Activated gamma-delta T cell (primary cell): ENCODE measurements around the gene ACTMAP.

ENCODE experiments used
- DNase-seq: peaks from one replicate; lab custom pipeline; 2025; lab: John Stamatoyannopoulos, UW

The ACTMAP gene

DNA sequence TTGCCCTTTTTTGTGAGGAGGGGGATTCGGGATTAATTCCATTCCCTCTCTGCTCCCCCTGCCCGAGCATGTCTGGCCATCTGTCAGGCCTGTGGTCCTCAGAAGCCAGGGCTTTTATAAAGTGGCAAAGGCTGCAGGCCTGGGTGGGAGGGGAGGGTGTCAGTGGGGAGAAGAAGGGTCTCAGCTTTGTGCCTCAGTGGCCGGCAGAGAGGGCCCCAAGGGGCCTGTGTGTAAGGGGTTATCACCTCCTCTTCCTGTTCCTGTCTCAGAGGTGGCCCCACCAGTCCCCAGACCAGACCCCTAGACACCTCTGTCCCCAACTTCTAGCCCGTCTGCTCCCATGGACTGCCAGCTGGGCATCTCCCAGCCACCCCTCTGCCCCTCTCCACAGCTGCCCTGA is 56.4 kb downstream of the ACTMAP start:
- no peak for DNase-seq

DNA sequence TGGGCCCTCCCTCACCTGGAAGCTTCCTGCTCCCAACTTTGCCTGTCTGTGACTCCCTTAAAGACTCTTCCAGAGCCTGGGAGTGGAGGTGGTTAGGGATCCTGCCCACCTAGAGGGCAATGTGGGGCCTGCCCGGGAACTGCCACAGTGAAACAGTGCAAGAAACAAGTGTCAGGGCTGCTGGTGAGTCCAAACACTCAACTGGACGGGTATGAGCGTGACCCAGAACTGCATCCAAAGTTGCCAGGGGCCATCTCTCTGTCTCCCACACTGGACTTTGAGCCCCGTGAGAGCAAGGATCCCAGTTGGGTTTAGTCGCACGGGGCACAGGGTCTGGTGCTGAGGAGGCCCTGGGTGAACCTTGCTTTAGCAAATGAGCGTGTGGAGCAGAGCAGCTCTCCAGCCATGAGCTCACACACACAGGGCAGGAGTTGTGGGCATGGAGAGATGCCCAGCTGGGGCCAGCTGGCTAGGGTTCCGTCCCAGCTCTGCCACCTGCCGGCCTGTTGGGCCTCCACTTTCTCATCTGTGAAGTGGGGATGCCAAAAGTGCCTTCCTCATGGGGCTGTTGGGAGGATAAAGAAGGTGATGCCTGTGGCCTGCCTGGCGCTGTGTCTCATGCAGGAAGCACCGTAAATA is 57.0 kb downstream of the ACTMAP start:
- DNase-seq = no peak

DNA sequence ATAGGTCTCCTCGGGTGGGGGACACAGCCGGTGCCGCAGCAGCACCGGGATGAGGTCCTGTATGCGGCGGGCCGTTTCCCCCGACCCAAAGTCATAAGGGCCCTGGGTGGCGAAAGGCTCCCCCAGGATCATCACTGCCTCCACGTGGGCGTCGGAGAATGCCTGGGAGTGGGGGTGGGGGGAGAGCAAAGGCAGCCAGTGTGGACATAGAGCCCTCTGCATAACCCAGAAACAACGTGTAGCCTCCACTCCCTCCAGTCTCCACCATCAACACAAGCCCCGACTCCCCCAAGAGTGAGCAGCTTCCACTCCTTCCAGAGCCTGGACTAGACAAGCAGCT is 58.1 kb downstream of the ACTMAP start:
- no peak for DNase-seq

DNA sequence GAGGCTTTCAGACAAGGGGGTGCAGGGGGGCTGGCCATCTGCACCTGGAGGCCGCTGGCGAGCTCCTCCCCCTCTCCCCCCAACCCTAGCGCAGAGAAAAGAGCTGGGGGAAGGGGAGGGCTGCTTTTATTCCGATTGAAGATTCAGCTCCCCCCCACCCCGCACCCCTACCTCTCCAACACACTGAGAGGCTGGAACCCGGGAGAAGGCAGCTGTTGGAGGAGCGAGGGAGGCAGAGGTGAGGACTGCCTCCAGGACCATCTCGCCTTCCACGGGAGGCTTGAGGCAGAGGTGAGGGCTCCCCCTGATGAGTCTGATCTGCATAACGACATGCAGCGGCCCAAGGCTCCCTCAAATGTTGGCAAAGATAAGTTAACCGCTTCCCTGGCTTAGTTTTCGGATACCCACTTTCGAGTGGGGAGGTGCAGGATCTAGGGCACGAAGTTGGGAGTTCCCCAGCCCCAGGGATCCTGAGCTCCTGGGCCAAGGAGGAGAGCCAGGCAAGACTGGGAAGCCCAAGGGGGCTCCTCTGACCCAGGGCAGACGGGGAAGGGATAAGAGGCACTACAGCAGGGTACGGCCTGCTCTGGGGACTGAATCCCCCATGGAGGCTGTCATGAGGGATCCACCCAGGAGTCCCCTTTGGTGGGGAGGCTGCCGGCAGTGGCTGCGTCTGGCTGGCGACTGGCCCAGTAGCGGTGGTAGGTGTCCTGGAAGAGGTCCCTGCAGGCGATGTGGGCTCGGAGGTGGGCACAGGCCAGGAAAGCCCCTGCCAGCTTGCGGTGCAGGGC is 58.7 kb downstream of the ACTMAP start:
- no peak for DNase-seq
